Smooth muscle cell (in vitro differentiated cells): ENCODE results near the gene GABBR2. TPM values are rescaled to one million over a fixed set of nuclear protein-coding genes. Genes with fewer than 3 reads are reported as not detected.

Source experiments
- DNase-seq: peaks from one replicate; lab custom pipeline; 2025; ENCODE audit not compliant: unreplicated experiment; lab: John Stamatoyannopoulos, UW
- H2AFZ ChIP-seq: fragments of 200-600 bp; sonication (generic); 2 replicates; pipeline ENCODE4 v1.6.0; 2016; ENCODE audit warnings: antibody characterized with exemption, low read depth, mild to moderate bottlenecking
- H3F3A ChIP-seq: fragments of 200-600 bp; sonication (generic); 2 replicates; pipeline ENCODE4 v1.6.0; 2017; ENCODE audit warnings: antibody characterized with exemption, low read depth
- H3K27ac ChIP-seq: fragments of 200-600 bp; sonication (generic); 2 replicates; pipeline ENCODE4 v1.5.1; 2016; ENCODE audit warnings: low read depth, mild to moderate bottlenecking
- H3K27me3 ChIP-seq: fragments of 200-600 bp; sonication (generic); 2 replicates; pipeline ENCODE4 v1.6.1; 2016; ENCODE audit warnings: low read depth, mild to moderate bottlenecking
- H3K36me3 ChIP-seq: fragments of 200-600 bp; sonication (generic); 2 replicates; pipeline ENCODE4 v1.5.1; 2016; ENCODE audit warnings: low read depth
- H3K4me1 ChIP-seq: fragments of 200-600 bp; sonication (generic); 2 replicates; pipeline ENCODE4 v1.5.1; 2016; ENCODE audit warnings: low read depth
- H3K4me2 ChIP-seq: fragments of 200-600 bp; sonication (generic); 2 replicates; pipeline ENCODE4 v1.6.0; 2016; ENCODE audit warnings: mild to moderate bottlenecking
- H3K4me3 ChIP-seq: fragments of 200-600 bp; sonication (generic); 2 replicates; pipeline ENCODE4 v1.5.1; 2016; ENCODE audit warnings: mild to moderate bottlenecking
- H3K79me2 ChIP-seq: fragments of 200-600 bp; sonication (generic); 2 replicates; pipeline ENCODE4 v1.6.0; 2016; ENCODE audit warnings: low read depth, mild to moderate bottlenecking
- H3K9ac ChIP-seq: fragments of 200-600 bp; sonication (generic); 2 replicates; pipeline ENCODE4 v1.6.0; 2016; ENCODE audit warnings: low read depth
- H3K9me3 ChIP-seq: fragments of 200-600 bp; sonication (generic); replicated peaks from 2 replicates; pipeline ENCODE4 v1.5.1; 2016; ENCODE audit warnings: low read depth
- H4K20me1 ChIP-seq: fragments of 200-600 bp; sonication (generic); 2 replicates; pipeline ENCODE4 v1.6.0; 2016; ENCODE audit warnings: low read depth
- WGBS: methylation state at CpG from one replicate; pipeline ENCODE4 v1.1.7; 2016; ENCODE audit warnings: low lambda C conversion rate; 5-methylcytosine and 5-hydroxymethylcytosine counted together
- polyA plus RNA-seq: library from polyadenylated mRNA; unstranded; fragments of >200 nt; fragmentation: Nextera tagmentation; extraction: Ambion mirVana; gene quantifications from 2 replicates; pipeline ENCODE4 v1.2.1, GENCODE V29; 2016
- total RNA-seq: library from RNA; depleted of rRNA; stranded (reverse); fragments of >200 nt; gene quantifications from 2 replicates; pipeline ENCODE4 v1.2.3, GENCODE V29; 2014
- TF ChIP-seq, protein P1 (sequence below): fragments of 200-600 bp; sonication (generic); IDR thresholded peaks from 2 replicates; pipeline ENCODE4 v1.5.1; 2017; ENCODE audit warnings: borderline replicate concordance, mild to moderate bottlenecking, antibody characterized with exemption; ENCODE audit not compliant: insufficient read depth, poor library complexity, severe bottlenecking

Gene GABBR2
- total and polyA plus RNA-seq, 2 experiments from 2014 or later, result 0.25 TPM; not detected in 1

DNA sequence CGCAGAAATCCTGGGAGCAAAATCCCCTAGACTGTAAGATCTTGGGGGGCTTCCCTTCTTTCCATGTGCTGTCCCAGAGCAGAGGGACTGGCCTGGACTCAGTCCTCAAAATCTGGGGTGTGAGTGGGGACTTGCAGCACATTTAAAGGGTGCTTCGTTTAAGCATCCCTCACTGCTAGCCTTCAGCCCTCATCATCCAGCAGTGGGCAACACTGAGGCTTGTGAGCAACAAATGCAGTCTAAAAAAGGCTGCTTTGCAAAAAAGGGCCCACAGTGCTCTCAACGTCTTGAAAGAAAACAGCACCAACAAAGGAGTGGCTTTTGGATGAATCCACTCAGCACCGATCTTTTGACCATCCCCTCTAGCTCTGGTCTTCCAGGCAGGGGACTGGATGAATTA lies 325.0 kb downstream of the GABBR2 start:
- Histone ChIP-seq H3K9me3 (no peaks in the 10 kb centered on the region), H3K4me3 (no peak overlapping the region), H4K20me1 (no peaks in the 10 kb centered on the region), H3K4me2 (no peak overlapping the region), H3K4me1 (no peaks in the 10 kb centered on the region), H3K36me3 (no peaks in the 10 kb centered on the region), H3K27me3 (no peaks in the 10 kb centered on the region), H3K9ac (no peak overlapping the region), H3K27ac (no peak overlapping the region), H2AFZ (no peak overlapping the region), H3K79me2 (no peaks in the 10 kb centered on the region), H3F3A (no peaks in the 10 kb centered on the region)
- no peak for DNase-seq
- TF ChIP-seq, protein P1, sequence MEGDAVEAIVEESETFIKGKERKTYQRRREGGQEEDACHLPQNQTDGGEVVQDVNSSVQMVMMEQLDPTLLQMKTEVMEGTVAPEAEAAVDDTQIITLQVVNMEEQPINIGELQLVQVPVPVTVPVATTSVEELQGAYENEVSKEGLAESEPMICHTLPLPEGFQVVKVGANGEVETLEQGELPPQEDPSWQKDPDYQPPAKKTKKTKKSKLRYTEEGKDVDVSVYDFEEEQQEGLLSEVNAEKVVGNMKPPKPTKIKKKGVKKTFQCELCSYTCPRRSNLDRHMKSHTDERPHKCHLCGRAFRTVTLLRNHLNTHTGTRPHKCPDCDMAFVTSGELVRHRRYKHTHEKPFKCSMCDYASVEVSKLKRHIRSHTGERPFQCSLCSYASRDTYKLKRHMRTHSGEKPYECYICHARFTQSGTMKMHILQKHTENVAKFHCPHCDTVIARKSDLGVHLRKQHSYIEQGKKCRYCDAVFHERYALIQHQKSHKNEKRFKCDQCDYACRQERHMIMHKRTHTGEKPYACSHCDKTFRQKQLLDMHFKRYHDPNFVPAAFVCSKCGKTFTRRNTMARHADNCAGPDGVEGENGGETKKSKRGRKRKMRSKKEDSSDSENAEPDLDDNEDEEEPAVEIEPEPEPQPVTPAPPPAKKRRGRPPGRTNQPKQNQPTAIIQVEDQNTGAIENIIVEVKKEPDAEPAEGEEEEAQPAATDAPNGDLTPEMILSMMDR, result no peak
- 62% methylated on average over 4 of the region's 4 CpGs for WGBS

DNA sequence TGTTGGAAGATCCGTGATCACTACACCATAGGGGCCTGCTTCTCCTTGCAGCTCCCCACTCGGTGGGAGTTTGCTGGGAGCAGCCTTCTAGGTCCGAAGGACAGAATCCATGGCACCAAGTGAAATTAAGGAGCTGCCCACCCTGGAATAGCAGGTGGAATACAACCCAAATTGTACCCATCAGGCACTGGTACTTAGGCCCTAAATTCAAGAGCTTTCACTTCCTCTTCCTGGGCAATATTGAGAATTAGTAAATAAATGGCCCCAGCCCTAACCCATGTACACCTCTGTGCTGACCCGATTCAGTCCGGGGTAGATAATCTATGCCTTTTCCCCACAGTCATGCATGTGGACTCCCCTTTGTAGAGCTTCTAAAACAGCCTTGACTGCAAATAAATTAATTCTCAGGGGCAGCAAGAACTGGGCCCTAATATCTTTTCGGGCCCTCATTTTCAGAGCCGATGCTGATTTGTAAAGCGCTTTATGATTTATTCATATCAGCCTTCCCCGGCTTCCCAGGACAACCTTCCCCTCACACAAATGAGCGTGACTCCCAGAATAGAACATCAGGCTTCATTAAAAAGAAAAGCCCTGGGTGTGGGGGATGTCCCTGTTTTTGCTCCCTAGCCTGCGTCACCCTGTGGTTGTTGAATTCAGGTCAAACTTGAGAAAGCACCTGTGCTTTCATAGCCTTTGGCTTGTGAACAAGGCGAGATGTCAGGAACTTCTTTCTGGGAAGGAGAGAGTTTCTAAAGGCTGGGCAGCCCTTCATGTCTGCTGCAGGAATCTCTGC lies 327.2 kb downstream of the GABBR2 start:
- H3K4me2 ChIP-seq, result no peak overlapping the region
- H3K27ac ChIP-seq, result no peak overlapping the region
- H4K20me1 ChIP-seq, result no peaks in the 10 kb centered on the region
- no peak overlapping the region for H3K4me3 ChIP-seq
- H2AFZ ChIP-seq, result no peak overlapping the region
- TF ChIP-seq, protein P1, result no peak
- 96% methylated on average over 12 of the region's 12 CpGs for WGBS
- H3K4me1 ChIP-seq, result no peaks in the 10 kb centered on the region
- H3K9ac ChIP-seq, result no peak overlapping the region
- DNase-seq, result no peak
- H3K79me2 ChIP-seq, result no peaks in the 10 kb centered on the region
- no peaks in the 10 kb centered on the region for H3K27me3 ChIP-seq
- H3K9me3 ChIP-seq, result no peaks in the 10 kb centered on the region
- H3F3A ChIP-seq, result no peaks in the 10 kb centered on the region
- no peaks in the 10 kb centered on the region for H3K36me3 ChIP-seq

DNA sequence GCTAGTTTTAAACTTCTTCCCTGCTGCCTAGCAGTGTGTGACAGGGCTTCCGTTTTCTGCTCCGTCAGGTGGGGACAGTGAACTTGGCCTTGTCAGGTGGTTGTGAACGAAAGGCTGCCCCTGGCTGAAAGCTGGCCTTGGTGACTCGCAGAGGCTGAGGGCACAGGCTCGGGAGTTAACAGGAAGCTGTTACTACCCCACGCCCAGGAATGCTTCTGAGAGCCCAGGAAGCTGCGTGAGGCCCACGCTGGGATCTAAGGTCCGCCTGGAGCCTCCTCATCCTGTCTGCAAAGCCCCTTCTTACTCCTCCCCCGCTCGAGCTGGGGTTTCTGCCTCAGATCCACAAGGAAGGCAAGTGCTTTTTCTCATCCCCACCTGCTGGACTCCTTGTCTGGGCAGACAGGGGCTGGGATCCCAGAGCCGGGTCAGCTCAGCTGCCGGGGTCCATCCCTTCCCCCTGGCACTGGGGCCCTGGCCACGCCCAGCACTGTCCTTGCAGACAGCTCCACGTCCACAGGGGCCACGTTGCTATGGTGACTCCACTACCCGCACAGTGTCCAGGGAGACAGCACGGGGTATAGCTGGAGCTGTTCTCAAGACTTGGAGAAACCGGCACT lies 328.6 kb downstream of the GABBR2 start:
- H3K36me3 ChIP-seq, result no peaks in the 10 kb centered on the region
- H4K20me1 ChIP-seq, result no peaks in the 10 kb centered on the region
- H3K4me1 ChIP-seq, result peaks cover under 1% of the 10 kb centered on the region
- H3K27me3 ChIP-seq, result no peaks in the 10 kb centered on the region
- no peak overlapping the region for H3K27ac ChIP-seq
- H3F3A ChIP-seq, result no peaks in the 10 kb centered on the region
- H3K9ac ChIP-seq, result no peak overlapping the region
- H3K79me2 ChIP-seq, result no peaks in the 10 kb centered on the region
- H3K9me3 ChIP-seq, result no peaks in the 10 kb centered on the region
- no peak for DNase-seq
- no peak overlapping the region for H3K4me3 ChIP-seq
- H3K4me2 ChIP-seq, result peak overlapping the region; percentile 67
- peak overlapping the region; percentile 90 for H2AFZ ChIP-seq
- TF ChIP-seq, protein P1, result no peak
- 35% methylated on average over 19 of the region's 19 CpGs for WGBS

DNA sequence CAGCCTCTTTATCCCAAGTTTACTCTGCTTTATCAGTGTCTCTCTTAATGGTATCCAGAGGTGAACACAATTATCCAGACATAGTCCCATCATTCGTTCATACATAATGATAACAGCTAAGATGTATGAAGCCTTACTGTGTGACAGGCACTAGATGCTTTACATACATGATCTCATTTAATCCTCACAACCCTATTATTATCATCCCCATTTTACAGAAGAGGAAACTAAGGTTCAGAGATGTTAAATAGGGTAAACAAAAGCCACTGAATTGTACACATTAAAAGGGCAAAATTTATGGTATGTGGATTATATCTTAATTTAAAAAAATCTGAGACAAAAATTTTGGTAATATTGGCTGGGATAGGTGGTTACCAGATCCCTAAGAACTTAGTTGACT lies 329.2 kb downstream of the GABBR2 start:
- Histone ChIP-seq H3K27me3 (no peaks in the 10 kb centered on the region), H3K36me3 (no peaks in the 10 kb centered on the region), H4K20me1 (no peaks in the 10 kb centered on the region), H3F3A (no peaks in the 10 kb centered on the region), H3K9me3 (no peaks in the 10 kb centered on the region), H3K4me3 (no peak overlapping the region), H3K9ac (no peak overlapping the region), H2AFZ (peak overlapping the region; percentile 90), H3K4me1 (peaks cover 3% of the 10 kb centered on the region), H3K27ac (no peak overlapping the region), H3K79me2 (no peaks in the 10 kb centered on the region), H3K4me2 (peak overlapping the region; percentile 67)
- WGBS, result 93% methylated on average over 1 of the region's 1 CpG
- DNase-seq, result no peak
- TF ChIP-seq, protein P1, result no peak
